Esophagus squamous epithelium (tissue), 5 donors: ENCODE data around the gene RNF144A. TPM values are rescaled to one million over a fixed set of nuclear protein-coding genes. Genes with fewer than 3 reads are reported as not detected.

Source experiments
- DNase-seq: peaks from one replicate; lab custom pipeline; 2025; lab: John Stamatoyannopoulos, UW
- H3K27ac ChIP-seq, 4 donors: fragments of 200-600 bp; sonication (generic); one replicate each; pipeline ENCODE4 v1.5.1; 2016 to 2019; ENCODE audit warnings: mild to moderate bottlenecking in 1 of 4
- H3K27me3 ChIP-seq, 4 donors: fragments of 200-600 bp; sonication (generic); 1 replicate in 3 of 4; 2 replicates in 1 of 4; pipeline versions ENCODE4 v1.5.1 to v1.6.0; 2017 to 2021; ENCODE audit warnings: antibody characterized with exemption in 1 of 4
- H3K36me3 ChIP-seq, 3 donors: fragments of 200-600 bp; sonication (generic); one replicate each; pipeline ENCODE4 v1.5.1; 2016 to 2019
- H3K4me1 ChIP-seq, 3 donors: fragments of 200-600 bp; sonication (generic); one replicate each; pipeline ENCODE4 v1.5.1; 2017 to 2019
- H3K4me3 ChIP-seq, 4 donors: fragments of 200-600 bp; sonication (generic); 1 replicate in 3 of 4; 2 replicates in 1 of 4; pipeline ENCODE4 v1.5.1; 2016 to 2019; ENCODE audit warnings: mild to moderate bottlenecking in 2 of 4, moderate library complexity in 1 of 4
- H3K9me3 ChIP-seq, 3 donors: fragments of 200-600 bp; sonication (generic); one replicate each; pipeline ENCODE4 v1.5.1; 2016 to 2019
- POLR2A ChIP-seq, 4 donors: fragments of 450-650 bp; IDR thresholded peaks; one replicate each; pipeline ENCODE4 v1.6.1; 2017; ENCODE audit warnings: antibody characterized with exemption in 4 of 4, mild to moderate bottlenecking in 4 of 4, moderate library complexity in 3 of 4
- WGBS, 2 donors: methylation state at CpG; one replicate each; pipeline ENCODE4 v1.1.5; 2018; 5-methylcytosine and 5-hydroxymethylcytosine counted together
- intact Hi-C: fragments of 100-400 bp; cut with DNase I; formaldehyde crosslinking; loops from one replicate; pipeline ENCODE4 v1.15.0; 2022
- total RNA-seq, 4 donors: library from RNA; depleted of rRNA; stranded (reverse); fragments of >200 nt; gene quantifications; one replicate each; pipeline ENCODE4 v1.1.0, GENCODE V29; 2016
- TF ChIP-seq, protein P1 (sequence below), 6 experiments: fragments of 450-650 bp in 4 of 6; fragments of 200-600 bp in 2 of 6; sonication (generic) in 2 of 6; IDR thresholded peaks; one replicate each; pipeline ENCODE4 v1.5.1; 2016 to 2019; ENCODE audit warnings: antibody characterized with exemption in 6 of 6, mild to moderate bottlenecking in 4 of 6, moderate library complexity in 4 of 6
- donor health status: DM: yes; HTN: yes; CAD: no.

Gene RNF144A
- total RNA-seq, 4 donors from 2014 or later: 6.2 to 11.6 (median 8.2) TPM

DNA sequence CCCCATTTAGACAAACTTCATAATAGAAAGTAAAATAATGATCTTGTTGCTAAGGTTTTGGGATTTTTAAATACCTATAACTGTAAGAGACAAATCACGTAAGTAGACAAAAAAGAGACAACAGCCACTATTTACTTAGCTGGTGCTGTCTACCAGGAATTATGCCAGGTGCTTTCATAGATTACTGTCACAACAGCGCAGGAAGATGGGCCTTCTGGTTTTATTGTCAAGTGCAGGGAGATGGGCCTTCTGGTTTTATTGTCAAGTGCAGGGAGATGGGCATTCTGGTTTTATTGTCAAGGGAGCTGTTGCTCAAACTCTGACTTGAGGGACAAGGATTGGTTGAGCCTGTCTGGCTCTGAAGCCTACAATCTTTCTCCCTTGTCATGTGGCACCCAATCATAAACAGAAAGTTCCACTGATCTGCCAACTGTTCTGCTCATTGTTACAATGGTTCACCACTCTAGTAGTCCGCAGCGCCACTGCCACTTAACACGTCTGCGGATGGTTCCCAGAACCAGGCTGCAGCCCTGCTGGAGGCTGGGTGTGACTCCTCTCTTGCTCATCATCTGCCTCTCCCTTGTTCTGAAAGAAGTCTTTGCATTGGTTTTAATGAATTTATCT is 95.0 kb downstream of the RNF144A start:
- Histone ChIP-seq H3K27me3 (no peaks in the 10 kb centered on the region), H3K4me3 (no peak overlapping the region), H3K36me3 (no peaks in the 10 kb centered on the region), H3K27ac (no peak overlapping the region), H3K9me3 (no peaks in the 10 kb centered on the region), H3K4me1 (peaks cover 3 to 47% (median 16%) of the 10 kb centered on the region in 3 donors)
- 86 to 96% methylated on average over 6 of the region's 6 CpGs for WGBS, 2 donors
- no peak for DNase-seq
- no peak for TF ChIP-seq POLR2A (IDR thresholded peaks at IDR 0.05)
- TF ChIP-seq, protein P1, sequence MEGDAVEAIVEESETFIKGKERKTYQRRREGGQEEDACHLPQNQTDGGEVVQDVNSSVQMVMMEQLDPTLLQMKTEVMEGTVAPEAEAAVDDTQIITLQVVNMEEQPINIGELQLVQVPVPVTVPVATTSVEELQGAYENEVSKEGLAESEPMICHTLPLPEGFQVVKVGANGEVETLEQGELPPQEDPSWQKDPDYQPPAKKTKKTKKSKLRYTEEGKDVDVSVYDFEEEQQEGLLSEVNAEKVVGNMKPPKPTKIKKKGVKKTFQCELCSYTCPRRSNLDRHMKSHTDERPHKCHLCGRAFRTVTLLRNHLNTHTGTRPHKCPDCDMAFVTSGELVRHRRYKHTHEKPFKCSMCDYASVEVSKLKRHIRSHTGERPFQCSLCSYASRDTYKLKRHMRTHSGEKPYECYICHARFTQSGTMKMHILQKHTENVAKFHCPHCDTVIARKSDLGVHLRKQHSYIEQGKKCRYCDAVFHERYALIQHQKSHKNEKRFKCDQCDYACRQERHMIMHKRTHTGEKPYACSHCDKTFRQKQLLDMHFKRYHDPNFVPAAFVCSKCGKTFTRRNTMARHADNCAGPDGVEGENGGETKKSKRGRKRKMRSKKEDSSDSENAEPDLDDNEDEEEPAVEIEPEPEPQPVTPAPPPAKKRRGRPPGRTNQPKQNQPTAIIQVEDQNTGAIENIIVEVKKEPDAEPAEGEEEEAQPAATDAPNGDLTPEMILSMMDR (IDR thresholded peaks at IDR 0.05): no peak
- intact Hi-C loops: no loop called here

DNA sequence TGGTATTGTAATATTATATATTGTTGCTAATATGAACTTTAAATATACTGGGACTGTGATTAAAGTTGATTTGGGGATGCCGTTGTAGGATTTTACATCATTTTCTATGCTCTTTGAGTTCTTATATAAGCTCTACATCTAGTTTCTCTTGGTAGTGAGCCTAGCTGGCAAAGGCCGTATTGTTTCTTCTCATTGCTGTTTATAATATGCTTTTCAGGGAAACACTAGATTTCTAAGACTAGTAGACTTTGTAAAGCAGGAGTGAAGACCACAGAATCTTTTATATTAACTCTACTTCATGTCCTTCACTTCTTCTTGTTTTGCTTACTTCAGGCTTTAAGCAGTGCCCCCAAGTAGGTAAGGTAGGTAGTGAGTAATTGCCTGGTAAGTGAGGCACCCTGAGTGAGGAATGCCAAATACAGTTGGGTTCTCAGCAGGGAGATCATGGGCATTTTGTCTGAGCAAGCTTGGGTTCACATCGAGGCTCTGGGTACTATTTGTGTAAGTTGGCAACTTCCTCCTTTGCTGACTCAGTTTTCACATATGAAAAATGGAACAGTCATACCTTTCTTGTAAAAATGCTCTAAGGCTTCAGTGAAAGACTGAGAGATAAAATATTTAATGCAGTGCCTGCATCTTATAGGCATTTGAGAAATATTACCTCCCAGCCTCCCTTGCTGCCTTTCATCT is 96.4 kb downstream of the RNF144A start:
- TF ChIP-seq, protein P1 (IDR thresholded peaks at IDR 0.05): no peak
- no peak for TF ChIP-seq POLR2A (IDR thresholded peaks at IDR 0.05)
- Histone ChIP-seq H3K27ac (no peak overlapping the region), H3K4me3 (no peak overlapping the region), H3K9me3 (no peaks in the 10 kb centered on the region), H3K4me1 (peaks cover 0 to 41% (median 8%) of the 10 kb centered on the region in 3 donors), H3K27me3 (no peaks in the 10 kb centered on the region), H3K36me3 (no peaks in the 10 kb centered on the region)
- 56 to 57% methylated on average over 3 of the region's 3 CpGs for whole genome bisulfite sequencing, 2 donors
- intact Hi-C loops: no loop called here
- DNase-seq: no peak

DNA sequence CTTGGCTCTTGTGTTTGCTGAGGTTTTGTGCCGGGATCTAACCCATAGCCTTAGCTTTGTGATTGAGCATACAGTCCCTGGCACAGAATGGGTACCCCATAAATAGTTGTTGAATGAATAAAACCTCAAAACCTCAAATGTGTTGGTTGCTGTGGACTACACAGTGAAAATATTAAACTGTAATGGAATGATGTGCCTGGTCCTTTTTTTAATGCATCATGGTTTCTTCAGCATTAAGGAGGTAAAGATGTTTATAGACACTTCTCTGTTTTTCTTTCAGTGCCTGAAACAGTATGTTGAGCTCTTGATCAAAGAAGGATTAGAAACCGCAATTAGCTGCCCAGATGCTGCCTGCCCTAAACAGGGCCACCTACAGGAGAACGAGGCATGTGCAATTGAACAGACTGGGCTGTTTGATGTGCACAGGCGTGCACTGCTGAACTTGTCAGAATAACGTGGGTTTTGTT is 97.0 kb downstream of the RNF144A start:
- Histone ChIP-seq H3K9me3 (no peaks in the 10 kb centered on the region), H3K27me3 (no peaks in the 10 kb centered on the region), H3K36me3 (no peaks in the 10 kb centered on the region), H3K4me3 (no peak overlapping the region), H3K27ac (no peak overlapping the region), H3K4me1 (peaks cover 0 to 36% (median 4%) of the 10 kb centered on the region in 3 donors)
- DNase-seq: no peak
- TF ChIP-seq POLR2A (IDR thresholded peaks at IDR 0.05): no peak
- TF ChIP-seq, protein P1 (IDR thresholded peaks at IDR 0.05): peak in 4 of 6 experiments; percentile 16 to 32 (median 26)
- 58 to 69% methylated on average over 5 of the region's 5 CpGs for WGBS, 2 donors
- intact Hi-C loops: no loop called here

DNA sequence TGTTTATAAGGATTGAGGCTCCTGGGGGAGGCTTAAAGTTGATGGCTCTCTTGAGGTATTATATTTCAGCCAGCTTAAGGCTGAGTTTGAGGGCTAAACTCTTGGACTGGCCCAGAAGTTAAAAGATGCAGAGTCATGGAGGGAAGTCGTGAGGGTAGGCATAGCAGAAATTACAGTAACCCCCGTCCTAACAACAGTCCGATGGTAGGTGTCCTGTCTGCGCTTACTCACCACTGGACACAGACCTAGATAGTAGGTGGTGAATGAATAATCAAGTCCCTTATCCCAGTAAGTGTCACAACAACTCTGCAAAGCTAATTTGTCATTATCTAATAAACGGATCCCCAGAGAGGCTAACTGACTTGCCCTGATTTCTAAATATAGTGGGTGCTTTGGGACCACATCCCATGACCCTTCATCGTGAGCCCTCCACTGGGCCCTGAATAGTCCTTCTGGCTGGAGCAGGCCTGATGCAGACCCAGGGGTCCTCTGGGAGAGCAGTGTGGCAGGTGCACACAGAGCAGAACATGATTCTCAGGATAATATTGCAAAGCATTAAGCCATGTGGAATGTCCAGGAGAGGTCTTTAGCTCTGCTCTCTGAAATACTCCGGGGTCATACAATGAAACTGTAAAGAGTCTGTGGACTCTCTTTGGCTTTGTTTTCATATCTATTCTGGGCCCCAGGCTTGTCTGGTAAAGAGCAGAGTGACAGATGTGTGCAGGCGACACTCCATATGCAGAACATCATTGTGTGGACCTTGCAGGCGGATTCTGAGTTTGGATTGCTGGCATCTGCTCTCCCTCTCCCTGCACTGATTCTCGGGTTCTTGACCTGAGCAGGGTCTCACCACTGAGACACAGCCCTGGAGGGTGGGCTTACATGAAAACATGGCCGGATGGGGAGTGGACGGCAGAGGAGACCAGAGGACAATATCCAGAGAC is 98.1 kb downstream of the RNF144A start:
- intact Hi-C loops: no loop called here

More for the DNA sequence above, 98.1 kb downstream of the RNF144A start:
- Histone ChIP-seq H3K36me3 (peaks cover 0 to 4% (median 0%) of the 10 kb centered on the region in 3 donors), H3K9me3 (no peaks in the 10 kb centered on the region), H3K27ac (no peak overlapping the region), H3K4me1 (peaks cover 0 to 25% (median 0%) of the 10 kb centered on the region in 3 donors), H3K4me3 (no peak overlapping the region), H3K27me3 (no peaks in the 10 kb centered on the region)
- no peak for DNase-seq
- TF ChIP-seq POLR2A (IDR thresholded peaks at IDR 0.05): no peak
- TF ChIP-seq, protein P1 (IDR thresholded peaks at IDR 0.05): no peak
- WGBS, 2 donors: 64 to 72% methylated on average over 9 to 11 of the region's 12 CpGs
